ENCODE results near the gene SCFD2. TPM values are rescaled to one million over a fixed set of nuclear protein-coding genes. Genes with fewer than 3 reads are reported as not detected.
"Not testable (repeated sequence)": the region's sequence is repeated elsewhere in the genome, so short reads cannot be mapped to it uniquely, and the experiment has no call there.

The SCFD2 gene
- total RNA-seq, 2 experiments from 2014 or later, result 18.8 to 19.9 TPM

GRCh38 chr4:53040851-53041250 is 325.0 kb downstream of the SCFD2 start:
- H3K4me1 Mint-ChIP-seq (ENCODE audit: low read depth), result no peaks in the 10 kb centered on the region
- intact Hi-C loops (cut with micrococcal nuclease), result no loop called here
- CTCF ChIA-PET, result no interaction called here

GRCh38 chr4:53040459-53040815 is 325.4 kb downstream of the SCFD2 start:
- Mint-ChIP-seq H3K36me3 (peaks cover 17% of the 10 kb centered on the region), H3K27me3 (no peaks in the 10 kb centered on the region), H3K4me1 (ENCODE audit: low read depth) (no peaks in the 10 kb centered on the region), H3K9me3 (peaks cover 10% of the 10 kb centered on the region), H3K27ac (no peak overlapping the region), H3K4me3 (no peak overlapping the region)
- POLR2A ChIA-PET, result no interaction called here
- no peak for DNase-seq
- CTCF ChIA-PET, result no interaction called here
- intact Hi-C loops (cut with micrococcal nuclease), result no loop called here

More at GRCh38 chr4:53040851-53041250, 325.0 kb downstream of the SCFD2 start:
- Mint-ChIP-seq H3K36me3 (peaks cover 15% of the 10 kb centered on the region), H3K27me3 (no peaks in the 10 kb centered on the region), H3K9me3 (peaks cover 8% of the 10 kb centered on the region), H3K4me3 (no peak overlapping the region), H3K27ac (no peak overlapping the region)
- POLR2A ChIA-PET, result no interaction called here
- DNase-seq, result no peak

- POLR2A ChIA-PET, result no interaction called here
- Mint-ChIP-seq H3K36me3 (peaks cover 22% of the 10 kb centered on the region), H3K4me3 (no peak overlapping the region), H3K27me3 (no peaks in the 10 kb centered on the region), H3K27ac (no peak overlapping the region), H3K4me1 (ENCODE audit: low read depth) (no peaks in the 10 kb centered on the region), H3K9me3 (peaks cover 15% of the 10 kb centered on the region)
- CTCF ChIA-PET, result no interaction called here
- DNase-seq, result no peak
- intact Hi-C loops (cut with micrococcal nuclease), result no loop called here
Observed at GRCh38 chr4:53039741-53040458, 326.0 kb downstream of the SCFD2 start.

GRCh38 chr4:53037892-53038291 is 328.0 kb downstream of the SCFD2 start:
- intact Hi-C loops (cut with micrococcal nuclease), result no loop called here
- H3K27me3 Mint-ChIP-seq, result no peaks in the 10 kb centered on the region
- ChIA-PET POLR2A (no interaction called here), CTCF (no interaction called here)
- H3K9me3 Mint-ChIP-seq, result peaks cover 28% of the 10 kb centered on the region
- H3K36me3 Mint-ChIP-seq, result peaks cover 38% of the 10 kb centered on the region
- H3K27ac Mint-ChIP-seq, result no peak overlapping the region
- H3K4me3 Mint-ChIP-seq, result no peak overlapping the region
- H3K4me1 Mint-ChIP-seq (ENCODE audit: low read depth), result peaks cover 12% of the 10 kb centered on the region
- no peak for DNase-seq

- not testable (repeated sequence) for H3K27me3 Mint-ChIP-seq
Observed at GRCh38 chr4:53032908-53033307, 333.0 kb downstream of the SCFD2 start.

GRCh38 chr4:53026233-53026632 is 339.6 kb downstream of the SCFD2 start:
- no peak for DNase-seq
- ChIA-PET CTCF (no interaction called here), POLR2A (no interaction called here)
- intact Hi-C loops (cut with micrococcal nuclease), result no loop called here
- Mint-ChIP-seq H3K36me3 (peaks cover 8% of the 10 kb centered on the region), H3K4me1 (ENCODE audit: low read depth) (no peaks in the 10 kb centered on the region), H3K4me3 (no peak overlapping the region), H3K27me3 (no peaks in the 10 kb centered on the region), H3K9me3 (peaks cover 3% of the 10 kb centered on the region), H3K27ac (no peak overlapping the region)

More at GRCh38 chr4:53032908-53033307, 333.0 kb downstream of the SCFD2 start:
- CTCF ChIA-PET, H3K27ac Mint-ChIP-seq, DNase-seq, H3K4me3 Mint-ChIP-seq, POLR2A ChIA-PET: not testable (repeated sequence)
- intact Hi-C loops (cut with micrococcal nuclease), result loop anchor here (1.0 kb wide), 1 partner anchor 42 kb away; no protein-coding TSS in a partner anchor
- peaks cover 17% of the 10 kb centered on the region for H3K4me1 Mint-ChIP-seq (ENCODE audit: low read depth)
- peaks cover 46% of the 10 kb centered on the region for H3K36me3 Mint-ChIP-seq
- H3K9me3 Mint-ChIP-seq, result peaks cover 46% of the 10 kb centered on the region

- ChIA-PET POLR2A (no interaction called here), CTCF (no interaction called here)
- H3K4me1 Mint-ChIP-seq (ENCODE audit: low read depth), result peaks cover 2% of the 10 kb centered on the region
- no peaks in the 10 kb centered on the region for H3K9me3 Mint-ChIP-seq
- no peak overlapping the region for H3K4me3 Mint-ChIP-seq
- no peak overlapping the region for H3K27ac Mint-ChIP-seq
- no peaks in the 10 kb centered on the region for H3K36me3 Mint-ChIP-seq
- intact Hi-C loops (cut with micrococcal nuclease), result no loop called here
- no peak for DNase-seq
- H3K27me3 Mint-ChIP-seq, result no peaks in the 10 kb centered on the region
Observed at GRCh38 chr4:53023677-53024299, 342.1 kb downstream of the SCFD2 start.

- Mint-ChIP-seq H3K36me3 (no peaks in the 10 kb centered on the region), H3K27me3 (no peaks in the 10 kb centered on the region), H3K27ac (no peak overlapping the region), H3K9me3 (no peaks in the 10 kb centered on the region), H3K4me3 (no peak overlapping the region), H3K4me1 (ENCODE audit: low read depth) (peaks cover 2% of the 10 kb centered on the region)
- intact Hi-C loops (cut with micrococcal nuclease), result no loop called here
- ChIA-PET CTCF (no interaction called here), POLR2A (no interaction called here)
- no peak for DNase-seq
Observed at GRCh38 chr4:53022513-53023100, 343.3 kb downstream of the SCFD2 start.

- H3K27ac Mint-ChIP-seq, result no peak overlapping the region
- intact Hi-C loops (cut with micrococcal nuclease), result no loop called here
- no peaks in the 10 kb centered on the region for H3K27me3 Mint-ChIP-seq
- H3K9me3 Mint-ChIP-seq, result no peaks in the 10 kb centered on the region
- no peak for DNase-seq
- POLR2A ChIA-PET, result no interaction called here
- H3K4me3 Mint-ChIP-seq, result no peak overlapping the region
- H3K4me1 Mint-ChIP-seq (ENCODE audit: low read depth), result peaks cover 2% of the 10 kb centered on the region
- CTCF ChIA-PET, result no interaction called here
- H3K36me3 Mint-ChIP-seq, result no peaks in the 10 kb centered on the region
Observed at GRCh38 chr4:53021754-53022512, 343.9 kb downstream of the SCFD2 start.

GRCh38 chr4:53019485-53020382 is 346.1 kb downstream of the SCFD2 start:
- CTCF ChIA-PET, result no interaction called here
- intact Hi-C loops (cut with micrococcal nuclease), result loop anchor here (10.0 kb wide), 2 partner anchors 115 to 345 kb away; partner anchors contain the start of gene SCFD2
- H3K27ac Mint-ChIP-seq, result no peak overlapping the region
- H3K36me3 Mint-ChIP-seq, result peaks cover 2% of the 10 kb centered on the region
- POLR2A ChIA-PET, result no interaction called here
- H3K27me3 Mint-ChIP-seq, result no peaks in the 10 kb centered on the region
- no peak overlapping the region for H3K4me3 Mint-ChIP-seq
- no peaks in the 10 kb centered on the region for H3K9me3 Mint-ChIP-seq
- DNase-seq, result no peak
- H3K4me1 Mint-ChIP-seq (ENCODE audit: low read depth), result peaks cover 2% of the 10 kb centered on the region

GRCh38 chr4:53018471-53018870 is 347.4 kb downstream of the SCFD2 start:
- no peak for DNase-seq
- Mint-ChIP-seq H3K4me3 (no peak overlapping the region), H3K9me3 (no peaks in the 10 kb centered on the region), H3K36me3 (peaks cover 2% of the 10 kb centered on the region), H3K27ac (no peak overlapping the region), H3K4me1 (ENCODE audit: low read depth) (peaks cover 6% of the 10 kb centered on the region), H3K27me3 (no peaks in the 10 kb centered on the region)
- intact Hi-C loops (cut with micrococcal nuclease), result loop anchor here (10.0 kb wide), 2 partner anchors 116 to 346 kb away; partner anchors contain the start of gene SCFD2
- ChIA-PET POLR2A (no interaction called here), CTCF (interaction anchor here (0.6 to 1.8 kb wide), 2 partner anchors 22 to 1215 kb away, joined by 3 to 5 read pairs; no protein-coding TSS in a partner anchor)
